ENCODE data around the gene MLPH. TPM values are rescaled to one million over a fixed set of nuclear protein-coding genes. Genes with fewer than 3 reads are reported as not detected.

Gene MLPH
- total RNA-seq, 1 donor from 2014 or later = 14.8 TPM

GRCh38 chr2:237441605-237442274 is 45.3 kb upstream of the MLPH start:
- Mint-ChIP-seq H3K27me3 (peaks cover 25% of the 10 kb centered on the region), H3K36me3 (no peaks in the 10 kb centered on the region), H3K27ac (no peak overlapping the region), H3K9me3 (no peaks in the 10 kb centered on the region), H3K4me3 (no peak overlapping the region), H3K4me1 (ENCODE audit: unreplicated experiment) (peaks cover 27% of the 10 kb centered on the region)
- no peak for DNase-seq (ENCODE audit: extremely low spot score, unreplicated experiment)
- no peak for TF ChIP-seq CTCF (conservative IDR thresholded peaks at IDR 0.05)

DNA sequence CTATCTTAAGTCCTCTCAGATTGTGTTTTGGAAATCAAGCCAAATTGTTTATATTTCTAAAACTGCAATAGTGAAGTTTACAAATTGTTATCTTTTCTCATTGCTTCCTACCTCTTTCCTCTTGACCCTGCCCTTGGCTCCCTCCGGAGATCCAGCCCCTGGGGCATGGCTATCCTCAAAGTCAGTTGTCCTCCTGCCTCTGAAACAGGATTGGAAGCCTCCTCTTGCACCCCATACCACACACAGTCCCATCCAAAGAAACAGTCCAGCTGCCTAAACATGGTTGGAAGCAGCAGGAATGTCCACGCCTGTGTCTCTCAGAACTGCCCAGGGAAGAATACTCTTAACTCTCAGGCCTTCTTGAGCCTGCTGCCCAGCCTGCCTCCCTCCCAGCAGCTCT is 43.0 kb upstream of the MLPH start:
- Mint-ChIP-seq H3K4me3 (no peak overlapping the region), H3K27ac (no peak overlapping the region), H3K36me3 (no peaks in the 10 kb centered on the region), H3K27me3 (peaks cover 25% of the 10 kb centered on the region), H3K9me3 (no peaks in the 10 kb centered on the region), H3K4me1 (ENCODE audit: unreplicated experiment) (peaks cover 20% of the 10 kb centered on the region)
- TF ChIP-seq CTCF (conservative IDR thresholded peaks at IDR 0.05) = no peak
- no peak for DNase-seq (ENCODE audit: extremely low spot score, unreplicated experiment)

- peaks cover 4% of the 10 kb centered on the region for H3K9me3 Mint-ChIP-seq
- peaks cover 21% of the 10 kb centered on the region for H3K27me3 Mint-ChIP-seq
- no peaks in the 10 kb centered on the region for H3K36me3 Mint-ChIP-seq
- H3K27ac Mint-ChIP-seq = no peak overlapping the region
- no peak for TF ChIP-seq CTCF (conservative IDR thresholded peaks at IDR 0.05)
- peaks cover 29% of the 10 kb centered on the region for H3K4me1 Mint-ChIP-seq (ENCODE audit: unreplicated experiment)
- DNase-seq (ENCODE audit: extremely low spot score, unreplicated experiment) = no peak
- H3K4me3 Mint-ChIP-seq = no peak overlapping the region
These were observed 41.3 kb upstream of the MLPH start for GRCh38 chr2:237445611-237446337.

GRCh38 chr2:237446338-237446665 is 40.7 kb upstream of the MLPH start:
- no peak for TF ChIP-seq CTCF (conservative IDR thresholded peaks at IDR 0.05)
- Mint-ChIP-seq H3K4me3 (no peak overlapping the region), H3K36me3 (no peaks in the 10 kb centered on the region), H3K27me3 (peaks cover 19% of the 10 kb centered on the region), H3K27ac (no peak overlapping the region), H3K4me1 (ENCODE audit: unreplicated experiment) (peaks cover 28% of the 10 kb centered on the region), H3K9me3 (peaks cover 4% of the 10 kb centered on the region)
- no peak for DNase-seq (ENCODE audit: extremely low spot score, unreplicated experiment)

DNA sequence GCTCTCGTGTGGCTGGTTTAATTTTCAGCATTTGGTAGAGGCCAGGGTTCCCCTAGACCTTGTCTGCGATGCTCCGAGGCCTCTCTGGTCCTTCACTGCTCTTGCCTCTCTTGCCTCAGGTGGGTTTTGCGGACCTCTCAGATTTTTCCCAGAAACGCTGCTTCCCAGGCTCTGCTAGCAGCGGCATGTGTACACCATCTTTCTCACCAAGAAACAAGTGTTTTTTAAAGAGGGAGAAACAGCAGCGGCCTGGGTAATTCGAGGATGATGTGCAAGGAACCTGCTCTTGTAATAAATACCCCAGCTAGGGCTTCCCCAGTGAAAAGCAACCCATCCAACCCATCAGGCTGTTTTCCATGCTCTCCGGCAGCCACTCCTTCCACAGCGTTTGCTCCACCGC is 39.6 kb upstream of the MLPH start:
- Mint-ChIP-seq H3K27me3 (peaks cover 17% of the 10 kb centered on the region), H3K4me3 (no peak overlapping the region), H3K36me3 (no peaks in the 10 kb centered on the region), H3K27ac (no peak overlapping the region), H3K4me1 (ENCODE audit: unreplicated experiment) (peaks cover 31% of the 10 kb centered on the region), H3K9me3 (peaks cover 4% of the 10 kb centered on the region)
- no peak for TF ChIP-seq CTCF (conservative IDR thresholded peaks at IDR 0.05)
- no peak for DNase-seq (ENCODE audit: extremely low spot score, unreplicated experiment)
